Skeletal muscle cell (primary cell): ENCODE data around the gene SPOCK3.

ENCODE experiments used
- DNase-seq: peaks from one replicate; pipeline ENCODE4 v3.0.0-alpha.2; 2010; ENCODE audit warnings: low read depth
- H3K4me3 ChIP-seq: 2 replicates; pipeline ENCODE4 v1.5.1; 2011; ENCODE audit warnings: low read depth, mild to moderate bottlenecking, control low read depth, low read length, moderate library complexity

The SPOCK3 gene

DNA sequence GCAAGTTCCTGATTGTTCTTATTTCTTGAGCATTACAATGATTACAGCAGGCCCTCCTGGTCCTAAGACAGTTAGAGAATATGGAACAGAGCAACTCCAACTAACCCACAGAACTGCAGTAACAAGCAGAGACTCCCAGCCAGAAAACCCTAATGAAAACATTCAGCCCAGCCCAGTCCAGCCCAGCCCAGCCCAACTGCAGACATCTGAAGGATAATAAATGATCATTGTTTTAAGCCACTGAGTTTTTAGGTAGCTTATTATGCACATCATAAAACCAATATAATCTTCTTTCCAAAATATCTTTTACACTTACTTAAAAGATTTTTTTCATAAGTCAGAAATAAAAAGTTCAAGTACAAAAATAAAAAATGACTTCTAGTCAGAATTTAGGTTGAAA, 51.3 kb downstream of the SPOCK3 start:
- no peak for DNase-seq
- H3K4me3 ChIP-seq, result no peak overlapping the region

DNA sequence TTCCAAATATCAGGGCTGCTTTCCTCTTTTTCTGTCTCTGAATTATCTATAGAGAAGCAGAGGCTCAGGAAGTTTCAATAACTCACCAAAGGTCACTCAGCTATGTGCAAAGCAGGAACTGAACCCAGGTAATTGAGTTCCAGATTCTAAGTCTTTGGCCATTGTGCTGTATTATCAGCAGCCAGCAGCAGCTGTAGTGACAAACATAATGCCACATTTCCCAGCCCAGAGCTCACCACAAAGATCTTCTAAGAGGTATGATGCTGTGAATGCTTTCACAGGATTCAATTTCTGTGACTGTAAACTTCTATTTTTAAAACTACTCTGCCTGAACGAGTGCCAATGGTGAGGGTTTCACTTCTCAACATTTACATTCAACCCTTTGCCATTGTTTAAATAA, 56.4 kb downstream of the SPOCK3 start:
- no peak for DNase-seq
- H3K4me3 ChIP-seq, result no peak overlapping the region

DNA sequence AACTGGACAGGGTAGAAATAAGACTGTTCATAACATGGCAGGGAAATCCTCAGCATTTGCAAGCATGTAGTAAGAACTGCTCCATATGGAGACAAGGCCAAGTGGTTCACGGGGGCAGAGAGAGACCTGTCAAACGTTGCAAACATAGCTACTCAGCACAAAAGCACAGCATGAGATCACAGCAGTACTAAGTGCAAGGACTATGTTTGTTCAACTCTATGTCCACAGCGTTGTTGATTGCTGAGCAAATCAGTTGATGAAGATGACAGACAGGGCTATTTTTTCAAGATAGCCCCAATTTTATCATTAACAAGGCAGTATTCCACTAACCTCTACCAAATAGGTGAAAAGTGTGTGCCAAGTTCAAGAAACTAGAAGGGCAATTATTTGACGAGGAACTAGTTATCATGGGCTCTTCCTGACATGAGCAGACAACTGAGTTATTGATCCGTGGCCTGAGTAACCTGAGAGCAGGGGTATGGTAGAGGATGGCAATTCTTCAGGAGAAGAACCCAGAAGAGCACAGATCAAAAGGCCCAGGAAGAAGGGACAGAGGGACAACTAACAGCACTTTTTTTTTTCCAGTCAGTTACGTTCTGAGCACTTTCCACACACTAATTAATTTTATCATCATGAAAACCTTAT, 57.4 kb downstream of the SPOCK3 start:
- no peak for DNase-seq
- no peak overlapping the region for H3K4me3 ChIP-seq

DNA sequence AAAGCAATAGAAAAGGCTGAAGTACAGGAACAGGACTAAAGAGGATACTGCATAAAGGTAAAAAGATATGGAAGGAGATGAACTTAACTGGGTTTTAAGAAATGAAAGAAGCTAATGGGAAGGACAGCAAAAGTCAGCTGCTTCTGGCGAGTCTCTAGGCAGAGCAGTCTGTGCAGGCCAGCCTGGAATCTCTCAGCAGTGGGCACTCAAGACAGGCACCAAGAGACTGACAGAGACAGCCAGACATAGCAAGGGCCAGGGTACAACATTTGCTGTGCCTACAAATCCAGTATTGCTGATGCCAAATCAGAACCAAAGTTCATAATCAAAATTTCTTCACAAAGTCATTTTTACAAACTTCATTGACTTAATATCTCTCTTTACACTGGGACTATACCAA, 62.4 kb downstream of the SPOCK3 start:
- no peak for DNase-seq
- no peak overlapping the region for H3K4me3 ChIP-seq

DNA sequence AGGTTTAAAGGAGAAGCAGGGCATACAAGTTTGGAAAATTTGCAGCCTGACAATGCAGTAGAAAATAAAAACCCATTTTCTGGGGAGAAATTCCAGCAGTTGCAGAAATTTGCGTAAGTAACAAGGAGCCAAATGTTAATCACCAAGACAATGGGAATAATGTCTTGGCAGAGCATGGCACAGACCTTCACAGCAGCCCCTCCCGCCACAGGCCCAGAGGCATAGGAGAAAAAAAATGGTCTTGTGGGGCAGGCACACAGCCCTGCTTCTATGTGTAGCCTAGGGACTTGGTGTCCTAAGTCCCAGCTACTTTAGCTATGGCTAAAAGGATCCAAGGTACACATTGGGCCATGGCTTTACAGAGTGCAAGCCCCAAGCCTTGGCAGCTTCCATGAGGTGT, 65.7 kb downstream of the SPOCK3 start:
- H3K4me3 ChIP-seq, result no peak overlapping the region
- DNase-seq, result no peak

DNA sequence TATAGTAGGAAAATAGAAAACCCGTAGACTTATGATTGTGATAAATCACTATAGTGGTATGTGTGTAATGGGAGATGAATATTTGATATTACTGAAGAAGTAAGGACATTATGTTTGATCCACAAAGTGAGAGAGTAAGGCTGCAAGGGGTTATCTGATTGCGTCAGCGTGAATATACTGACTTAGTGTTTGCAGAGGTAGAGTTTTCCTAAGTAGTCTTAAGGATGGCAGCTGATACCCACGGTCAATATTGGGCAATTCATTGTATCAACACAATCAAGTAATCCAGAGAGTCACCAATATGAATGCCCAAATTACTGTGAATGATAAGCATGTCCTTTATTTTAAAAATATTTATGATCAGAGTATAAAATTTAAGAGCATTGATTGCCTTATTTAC, 83.7 kb downstream of the SPOCK3 start:
- DNase-seq, result no peak
- no peak overlapping the region for H3K4me3 ChIP-seq

DNA sequence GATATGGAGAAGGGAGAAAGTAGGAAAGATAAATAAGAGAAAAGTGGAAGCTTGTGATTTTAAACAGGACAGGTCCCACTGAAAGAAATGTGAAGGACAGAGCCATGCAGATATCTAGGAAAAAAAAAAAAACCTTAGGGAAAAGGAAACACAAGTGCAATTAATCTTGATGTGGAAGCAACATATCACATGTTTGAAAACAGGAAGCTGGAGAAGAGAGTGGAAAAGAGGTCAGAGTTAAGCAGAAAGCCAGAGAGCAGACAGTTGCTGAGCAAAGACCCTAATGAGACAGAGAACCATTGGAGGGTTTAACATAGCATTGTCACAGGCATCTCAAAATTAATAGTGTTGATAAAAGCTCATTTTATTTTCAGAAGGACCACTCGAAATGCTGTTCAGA, 89.7 kb downstream of the SPOCK3 start:
- no peak overlapping the region for H3K4me3 ChIP-seq
- no peak for DNase-seq

DNA sequence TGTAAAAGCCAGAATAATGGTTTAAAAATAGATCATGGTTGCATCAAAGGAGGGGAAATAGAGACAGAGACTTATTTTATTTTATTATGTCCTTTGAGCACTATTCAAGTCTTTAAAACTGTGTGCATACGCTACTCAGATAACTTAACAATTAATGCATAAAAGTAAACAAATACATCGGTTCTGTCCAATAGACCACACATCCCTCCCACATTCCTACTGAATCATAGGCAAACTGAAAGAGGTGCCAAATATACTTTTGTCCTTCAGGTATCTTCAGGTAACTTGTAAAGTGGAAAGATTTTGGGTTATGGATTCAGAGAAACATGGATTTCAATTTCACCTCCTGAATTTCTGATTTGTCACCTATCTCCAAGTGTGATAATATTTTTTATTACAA, 91.3 kb downstream of the SPOCK3 start:
- DNase-seq, result no peak
- H3K4me3 ChIP-seq, result no peak overlapping the region

DNA sequence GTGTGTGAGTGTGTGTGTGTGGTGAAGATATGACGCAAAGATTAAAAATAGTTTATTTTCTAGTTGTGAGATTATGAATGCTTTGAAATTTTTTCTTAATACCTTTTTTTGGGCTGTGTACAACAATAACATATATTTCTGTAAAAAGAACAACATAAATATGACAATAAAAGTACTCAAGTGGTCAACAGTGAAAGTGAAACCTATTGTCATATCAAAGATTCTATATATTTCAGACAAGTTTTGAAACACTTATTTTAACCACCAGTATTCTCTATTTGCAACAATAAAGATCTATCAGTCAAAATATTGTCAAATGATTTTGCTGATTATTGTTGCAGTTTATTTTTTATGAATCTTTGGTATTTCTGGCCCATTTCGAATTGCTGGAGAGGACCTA, 98.0 kb downstream of the SPOCK3 start:
- no peak overlapping the region for H3K4me3 ChIP-seq
- DNase-seq, result no peak

DNA sequence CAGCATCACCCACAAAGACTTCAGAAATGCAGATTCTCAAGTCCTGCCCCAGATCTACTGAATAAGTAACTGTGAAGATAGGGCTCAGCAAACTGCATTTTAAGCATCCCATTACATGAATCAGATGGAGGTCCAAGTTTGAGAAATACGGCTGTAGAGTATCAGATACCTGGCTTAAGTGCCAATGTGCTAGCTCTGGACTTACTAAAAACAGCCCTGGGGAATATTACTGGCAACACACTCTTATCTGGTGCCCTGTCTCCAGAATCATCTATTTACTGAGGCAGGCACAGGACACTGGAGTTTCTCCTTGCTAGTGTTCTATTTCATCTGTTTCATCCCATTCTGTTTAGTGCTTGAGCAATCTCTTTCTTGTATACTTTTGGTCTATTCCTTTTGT, 105.1 kb downstream of the SPOCK3 start:
- DNase-seq, result no peak
- H3K4me3 ChIP-seq, result no peak overlapping the region

DNA sequence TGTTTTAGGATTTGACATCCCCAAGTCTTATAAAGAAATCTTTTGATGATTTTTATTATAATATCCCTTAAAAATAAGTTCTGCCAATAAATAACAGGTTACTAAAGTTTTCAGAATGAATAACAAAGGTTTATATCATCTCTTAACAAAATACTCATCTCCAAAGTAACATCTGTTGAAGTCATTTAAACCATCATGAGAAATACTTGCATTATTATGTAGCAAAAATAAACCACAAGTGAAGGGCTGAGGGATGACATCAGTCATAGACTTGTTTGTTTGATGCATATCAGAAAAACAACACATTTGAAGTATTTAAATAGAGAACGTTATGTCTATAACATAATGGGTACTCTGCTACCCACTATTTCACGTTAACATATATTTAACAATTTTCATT, 114.9 kb downstream of the SPOCK3 start:
- H3K4me3 ChIP-seq, result no peak overlapping the region

DNA sequence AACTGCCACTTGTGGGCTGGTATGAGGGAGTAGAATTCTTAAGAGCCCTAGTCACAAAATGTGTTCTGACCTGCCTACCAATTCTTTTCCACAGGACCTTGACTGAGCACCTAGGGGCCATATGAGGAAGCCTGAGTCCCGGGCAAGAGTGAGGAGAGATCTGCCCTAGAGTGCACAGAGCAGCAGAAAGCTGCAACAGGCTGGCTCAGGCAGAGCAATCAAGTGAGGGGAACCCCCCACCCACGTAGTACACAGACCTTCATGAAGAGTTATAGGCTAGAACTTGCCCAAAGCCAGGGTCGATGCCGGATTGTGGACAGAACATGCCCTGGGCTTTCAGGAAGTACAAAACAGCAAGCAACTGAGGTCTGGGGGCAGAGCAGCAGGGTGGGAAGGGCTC, 117.0 kb downstream of the SPOCK3 start:
- H3K4me3 ChIP-seq, result no peak overlapping the region
- no peak for DNase-seq

More for the DNA sequence above, 114.9 kb downstream of the SPOCK3 start:
- DNase-seq, result no peak

DNA sequence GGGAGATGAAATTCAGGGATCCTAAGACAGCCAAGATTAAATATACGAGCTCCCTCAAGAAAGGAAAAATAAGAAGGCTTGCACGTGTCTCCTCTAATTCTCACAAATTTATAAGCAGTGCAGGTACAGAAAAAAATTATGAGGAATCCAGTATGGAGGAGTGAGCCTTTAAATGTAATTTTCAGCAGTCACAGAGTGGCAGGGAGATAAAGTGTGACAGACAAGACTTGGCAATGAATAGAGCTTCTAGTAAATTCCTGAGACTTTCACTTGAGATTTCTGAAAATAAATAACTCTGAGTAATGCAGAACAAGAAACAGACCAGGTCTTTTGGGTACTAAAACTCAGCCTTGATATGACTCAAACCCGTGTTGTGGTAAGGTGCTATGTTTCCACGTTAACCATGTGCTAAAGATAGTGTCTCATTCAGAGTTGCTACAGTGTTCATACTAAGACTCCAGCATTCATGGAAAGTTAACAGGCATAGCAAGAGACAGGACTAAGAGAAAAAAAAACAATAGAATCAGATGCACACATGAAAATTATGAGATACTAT, 119.8 kb downstream of the SPOCK3 start:
- H3K4me3 ChIP-seq, result no peak overlapping the region
- DNase-seq, result no peak

DNA sequence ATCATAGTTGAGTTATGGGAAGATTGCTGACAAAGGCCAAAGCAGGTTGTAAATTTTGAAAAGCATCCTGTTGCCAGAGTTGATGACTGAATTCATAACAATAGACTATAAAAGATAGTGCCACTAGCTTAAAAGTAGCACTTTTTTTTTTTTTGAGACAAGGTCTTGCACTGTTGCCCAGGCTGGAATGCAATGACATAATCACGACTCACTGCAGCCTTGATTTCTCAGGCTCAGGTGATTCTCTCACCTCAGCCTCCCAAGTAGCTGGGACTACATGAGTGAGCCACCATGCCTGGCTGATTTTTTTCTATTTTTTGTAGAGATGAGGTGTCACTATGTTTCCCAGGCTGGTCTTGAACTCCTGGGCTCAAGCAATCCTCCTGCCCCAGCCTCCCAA, 122.7 kb downstream of the SPOCK3 start:
- H3K4me3 ChIP-seq, result no peak overlapping the region
- DNase-seq, result no peak

DNA sequence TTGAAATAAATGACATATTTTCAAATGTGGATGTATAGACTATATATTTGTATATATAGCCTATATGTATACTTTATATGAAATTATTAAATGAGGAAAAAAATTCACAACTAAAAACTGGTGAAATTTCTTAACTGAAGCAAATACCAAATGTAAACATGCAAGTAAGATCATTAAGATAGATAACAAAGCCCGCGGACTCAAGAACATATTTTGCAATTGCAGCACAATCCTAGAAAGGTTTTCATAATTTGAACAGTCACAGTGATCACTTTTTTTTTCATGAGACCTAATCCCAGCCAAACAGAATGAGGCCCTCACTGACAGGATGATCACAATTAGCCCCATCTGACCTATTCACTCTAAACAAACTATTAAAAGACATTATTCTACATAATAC, 123.2 kb downstream of the SPOCK3 start:
- H3K4me3 ChIP-seq, result no peak overlapping the region
- no peak for DNase-seq

DNA sequence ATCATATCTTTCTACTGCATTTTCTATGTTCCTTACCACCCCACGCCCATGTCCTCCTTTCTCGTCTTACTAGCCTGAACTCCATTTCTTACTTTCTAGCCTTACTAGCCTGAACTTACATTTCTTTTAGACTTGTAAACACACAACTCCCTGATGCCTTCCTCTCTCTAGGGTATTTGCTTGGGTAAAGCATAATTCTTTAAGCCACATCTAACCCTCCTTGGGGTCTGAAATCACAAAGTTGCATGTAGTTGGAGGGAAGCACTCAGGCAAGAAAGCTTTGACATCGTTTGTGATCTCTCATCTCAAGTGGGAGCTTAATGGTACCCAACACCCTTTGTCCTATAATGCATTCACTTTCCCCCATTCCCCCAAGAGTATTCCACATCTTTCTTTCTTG, 124.4 kb downstream of the SPOCK3 start:
- H3K4me3 ChIP-seq, result no peak overlapping the region
- DNase-seq, result no peak

DNA sequence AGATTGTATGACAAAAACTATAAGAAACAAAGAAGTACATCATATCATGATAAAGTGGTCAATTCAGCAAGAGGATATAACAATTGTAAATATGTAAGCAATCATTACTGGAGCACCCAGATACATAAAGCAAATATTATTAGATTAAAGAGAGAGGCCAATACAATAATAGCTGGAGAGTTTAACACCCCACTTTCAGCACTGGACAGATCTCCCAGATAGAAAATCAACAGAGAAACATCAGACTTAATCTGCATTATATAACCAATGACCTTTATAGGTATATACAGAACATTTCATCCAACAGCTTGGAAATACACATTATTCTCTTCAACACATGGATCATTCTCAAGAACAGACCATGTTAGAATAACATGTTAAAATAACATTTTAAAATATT, 128.4 kb downstream of the SPOCK3 start:
- no peak overlapping the region for H3K4me3 ChIP-seq
- no peak for DNase-seq

DNA sequence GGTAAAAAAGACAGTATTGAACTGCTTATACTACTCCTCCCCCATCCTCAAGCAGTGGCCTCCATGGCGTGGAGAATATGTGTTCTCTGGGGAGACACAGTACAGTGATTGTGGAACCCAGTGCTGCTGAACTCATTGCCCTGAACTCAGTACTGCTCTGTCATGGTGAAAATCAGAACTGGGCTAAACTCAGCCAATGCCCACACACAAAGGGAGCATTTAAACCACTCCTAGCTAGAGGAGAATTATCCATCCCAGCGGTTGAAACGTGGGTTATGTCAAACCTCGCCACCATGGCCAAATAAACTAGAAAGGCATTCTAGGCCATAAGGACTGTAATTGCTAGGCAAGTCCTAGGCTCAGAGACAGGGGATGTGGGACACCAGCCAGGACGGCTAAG, 131.8 kb downstream of the SPOCK3 start:
- H3K4me3 ChIP-seq, result no peak overlapping the region
- no peak for DNase-seq

DNA sequence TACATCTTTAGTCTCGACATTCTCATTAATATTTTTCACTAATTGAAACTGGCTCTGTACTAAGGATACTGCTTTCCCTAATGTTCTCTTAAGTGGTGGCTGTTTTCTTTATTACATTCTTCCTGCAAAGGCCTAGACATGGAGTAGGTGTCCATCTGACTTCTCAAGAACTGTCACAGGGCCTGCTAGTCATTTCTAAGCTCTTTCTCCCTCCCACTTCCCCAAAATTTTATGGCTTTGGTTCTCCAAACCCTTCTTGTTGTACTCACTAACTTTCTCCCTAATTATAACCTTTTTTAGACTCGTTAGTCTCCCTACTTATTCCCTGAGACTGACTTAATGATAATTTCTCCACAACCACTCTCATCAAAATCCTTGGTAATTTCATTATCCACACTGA, 133.3 kb downstream of the SPOCK3 start:
- H3K4me3 ChIP-seq, result no peak overlapping the region
- no peak for DNase-seq

DNA sequence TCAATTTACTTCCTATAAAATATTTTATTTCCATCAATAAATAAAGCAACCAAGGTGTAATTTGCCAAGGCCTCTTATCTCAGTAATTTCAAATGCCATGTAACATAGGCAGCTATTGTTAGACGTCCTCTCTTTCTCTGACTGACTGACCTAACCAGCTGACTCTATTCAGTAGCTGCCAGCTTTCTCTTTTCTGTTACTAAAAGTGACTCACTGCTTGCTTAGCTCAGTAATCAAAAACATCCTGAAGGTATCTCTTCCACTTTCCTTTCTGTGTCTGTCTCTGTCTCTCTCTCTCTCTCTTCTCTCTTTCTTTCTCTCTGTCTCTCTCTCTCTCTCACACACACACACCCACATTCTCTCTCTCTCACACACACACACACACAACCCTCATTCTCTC, 134.2 kb downstream of the SPOCK3 start:
- no peak overlapping the region for H3K4me3 ChIP-seq
- peak; percentile 4 for DNase-seq

DNA sequence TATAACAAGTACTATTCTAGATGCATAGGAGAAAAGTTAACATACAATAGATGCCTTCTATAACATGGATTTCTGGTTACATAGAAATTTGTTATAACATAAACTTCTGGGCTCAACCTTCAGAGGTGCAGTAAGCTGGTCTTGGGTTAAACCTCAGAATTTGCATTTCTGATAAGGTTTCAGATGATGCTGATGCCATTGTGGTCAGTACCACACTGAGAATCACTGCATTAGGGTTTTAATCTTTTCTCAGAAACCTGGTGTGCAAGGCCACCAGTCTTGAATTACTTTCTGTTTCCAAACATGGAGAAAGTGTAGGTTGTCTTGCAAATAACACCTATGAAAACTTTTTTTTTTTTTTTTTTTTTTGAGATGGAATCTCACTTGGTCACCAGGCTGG, 146.2 kb downstream of the SPOCK3 start:
- H3K4me3 ChIP-seq, result no peak overlapping the region
- no peak for DNase-seq

DNA sequence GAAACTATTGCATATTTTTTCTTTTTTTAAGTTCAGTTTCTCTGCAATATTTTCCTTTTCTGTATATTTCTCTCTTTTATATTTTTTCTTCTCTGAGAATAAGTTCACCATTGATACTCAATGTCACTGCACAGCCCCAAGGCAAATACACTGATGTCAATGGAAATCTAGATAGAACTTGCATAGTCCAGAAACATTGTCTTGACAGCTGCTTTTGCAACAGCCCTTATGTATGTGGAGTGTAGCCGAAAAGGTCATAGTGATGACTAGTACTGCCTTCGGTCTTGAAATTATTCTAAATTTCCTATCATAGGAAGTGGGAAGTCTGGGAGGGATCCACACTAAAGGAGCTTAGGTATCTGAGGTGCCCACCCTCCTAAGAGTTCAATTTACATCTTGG, 150.0 kb downstream of the SPOCK3 start:
- no peak overlapping the region for H3K4me3 ChIP-seq
- no peak for DNase-seq
